Stomach (tissue), 9 donors: Measurements from ENCODE around the gene EIF1AY. TPM values are rescaled to one million over a fixed set of nuclear protein-coding genes. Genes with fewer than 3 reads are reported as not detected.
A peak's percentile ranks its signal among the peaks of the same experiment; 100 is the strongest.

Source experiments
- DNase-seq, 2 donors: peaks; one replicate each; pipeline versions ENCODE4 v3.0.0 to v3.0.0-alpha.2; 2013 to 2019
- H3K27ac ChIP-seq, 5 donors: fragments of 200-600 bp in 4 of 5; sonication (generic) in 4 of 5; one replicate each; pipeline ENCODE4 v1.5.1; 2013 to 2019; ENCODE audit warnings: mild to moderate bottlenecking in 1 of 5, moderate library complexity in 1 of 5
- H3K27me3 ChIP-seq, 3 donors: fragments of 200-600 bp; sonication (generic); one replicate each; pipeline ENCODE4 v1.5.1; 2017 to 2019; ENCODE audit warnings: mixed run types in 1 of 3
- H3K36me3 ChIP-seq, 4 donors: fragments of 200-600 bp; sonication (generic); 1 replicate in 3 of 4; 2 replicates in 1 of 4; pipeline ENCODE4 v1.5.1; 2016 to 2019
- H3K4me1 ChIP-seq, 4 donors: fragments of 200-600 bp; sonication (generic); one replicate each; pipeline ENCODE4 v1.5.1; 2016 to 2019
- H3K4me3 ChIP-seq, 4 donors: fragments of 200-600 bp; sonication (generic) in 3 of 4; one replicate each; pipeline ENCODE4 v1.5.1; 2016 to 2019; ENCODE audit warnings: mild to moderate bottlenecking in 1 of 4
- H3K9me3 ChIP-seq, 4 donors: fragments of 200-600 bp; sonication (generic); one replicate each; pipeline ENCODE4 v1.5.1; 2016 to 2019
- EP300 ChIP-seq: sonication (generic); formaldehyde crosslinking; IDR thresholded peaks from one replicate; pipeline ENCODE4 v1.6.1; 2017; ENCODE audit warnings: antibody characterized with exemption
- POLR2A ChIP-seq, 4 donors: fragments of 450-650 bp; IDR thresholded peaks; one replicate each; pipeline ENCODE4 v1.6.1; 2016; ENCODE audit warnings: antibody characterized with exemption in 4 of 4, control low read depth in 2 of 4, mild to moderate bottlenecking in 1 of 4, moderate library complexity in 1 of 4
- POLR2AphosphoS5 ChIP-seq, 3 donors: sonication (generic); formaldehyde crosslinking; IDR thresholded peaks; one replicate each; pipeline ENCODE4 v1.6.1; 2016; ENCODE audit warnings: antibody characterized with exemption in 3 of 3
- WGBS, 5 donors: extraction: QIAGEN DNeasy Blood & Tissue Kit in 3 of 5; methylation state at CpG; one replicate each; pipeline versions ENCODE4 v1.1.5 to v1.1.7; 2013 to 2018; 5-methylcytosine and 5-hydroxymethylcytosine counted together
- intact Hi-C: fragments of 100-400 bp; cut with DNase I; formaldehyde crosslinking; loops from one replicate; pipeline ENCODE4 v1.15.1; 2023; ENCODE audit warnings: low total_unique reads
- polyA plus RNA-seq, 3 donors: library from polyadenylated mRNA; stranded (reverse); fragments of 200-250 nt; gene quantifications; one replicate each; pipeline ENCODE4 v1.2.3, GENCODE V29; 2013
- total RNA-seq, 5 donors: library from RNA; depleted of rRNA; stranded (reverse); fragments of >200 nt; gene quantifications; one replicate each; pipeline versions ENCODE4 v1.1.0 to v1.2.3, GENCODE V29; 2014 to 2016
- TF ChIP-seq, protein P1 (sequence below), 7 experiments: fragments of 450-650 bp in 4 of 7; fragments of 200-600 bp in 3 of 7; sonication (generic) in 3 of 7; IDR thresholded peaks; one replicate each; pipeline ENCODE4 v1.5.1; 2016 to 2019; ENCODE audit warnings: antibody characterized with exemption in 7 of 7, control low read depth in 2 of 7, mild to moderate bottlenecking in 1 of 7
- donor health status: healthy with polysubstance abuse.
- donor health status: Bipolar disorder and iron deficiency.
- donor health status: healthy.

The EIF1AY gene
- total and polyA plus RNA-seq, 8 donors, result 2.0 to 91.5 (median 24.0) TPM; not detected in 3

DNA sequence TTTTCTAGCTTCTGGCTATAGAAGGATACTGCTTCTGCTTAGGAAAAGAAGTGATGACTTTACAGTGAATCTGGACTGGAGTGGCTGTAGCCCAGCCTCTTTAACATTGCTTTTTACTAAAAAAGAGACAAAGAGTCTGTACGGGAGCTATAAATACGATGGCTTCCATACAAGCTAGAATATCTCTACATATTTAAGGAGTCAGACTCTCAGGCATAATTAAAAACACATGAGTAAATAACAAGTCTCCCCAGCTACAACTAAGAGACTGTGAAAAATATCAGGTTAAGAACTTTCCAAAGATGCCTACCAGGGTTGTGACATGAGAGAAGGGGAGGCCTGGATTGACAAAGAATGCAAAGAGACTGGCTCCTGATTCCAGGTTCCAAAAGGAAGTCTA is 19.8 kb upstream of the EIF1AY start:
- TF ChIP-seq POLR2A (IDR thresholded peaks at IDR 0.05), result no peak
- TF ChIP-seq EP300, result no peak
- TF ChIP-seq, protein P1, sequence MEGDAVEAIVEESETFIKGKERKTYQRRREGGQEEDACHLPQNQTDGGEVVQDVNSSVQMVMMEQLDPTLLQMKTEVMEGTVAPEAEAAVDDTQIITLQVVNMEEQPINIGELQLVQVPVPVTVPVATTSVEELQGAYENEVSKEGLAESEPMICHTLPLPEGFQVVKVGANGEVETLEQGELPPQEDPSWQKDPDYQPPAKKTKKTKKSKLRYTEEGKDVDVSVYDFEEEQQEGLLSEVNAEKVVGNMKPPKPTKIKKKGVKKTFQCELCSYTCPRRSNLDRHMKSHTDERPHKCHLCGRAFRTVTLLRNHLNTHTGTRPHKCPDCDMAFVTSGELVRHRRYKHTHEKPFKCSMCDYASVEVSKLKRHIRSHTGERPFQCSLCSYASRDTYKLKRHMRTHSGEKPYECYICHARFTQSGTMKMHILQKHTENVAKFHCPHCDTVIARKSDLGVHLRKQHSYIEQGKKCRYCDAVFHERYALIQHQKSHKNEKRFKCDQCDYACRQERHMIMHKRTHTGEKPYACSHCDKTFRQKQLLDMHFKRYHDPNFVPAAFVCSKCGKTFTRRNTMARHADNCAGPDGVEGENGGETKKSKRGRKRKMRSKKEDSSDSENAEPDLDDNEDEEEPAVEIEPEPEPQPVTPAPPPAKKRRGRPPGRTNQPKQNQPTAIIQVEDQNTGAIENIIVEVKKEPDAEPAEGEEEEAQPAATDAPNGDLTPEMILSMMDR (IDR thresholded peaks at IDR 0.05), result no peak
- no peak for TF ChIP-seq POLR2AphosphoS5 (IDR thresholded peaks at IDR 0.05)

GRCh38 chrY:20558677-20559076 is 16.9 kb upstream of the EIF1AY start:
- WGBS, 5 donors, result 3 to 14% (median 9%) methylated on average over 2 of the region's 2 CpGs; no CpG with 5 or more reads in 2 of the 5 donors
- Histone ChIP-seq H3K4me3 (no peak overlapping the region), H3K9me3 (no peaks in the 10 kb centered on the region), H3K27ac (no peak overlapping the region), H3K27me3 (no peaks in the 10 kb centered on the region), H3K36me3 (no peaks in the 10 kb centered on the region), H3K4me1 (peaks cover 0 to 12% (median 0%) of the 10 kb centered on the region in 4 donors)
- no peak for DNase-seq
- intact Hi-C loops, result no loop called here
- TF ChIP-seq, protein P1 (IDR thresholded peaks at IDR 0.05), result peak in 2 of 7 experiments; percentile 14 to 19
- TF ChIP-seq POLR2A (IDR thresholded peaks at IDR 0.05) (no peak), EP300 (no peak), POLR2AphosphoS5 (IDR thresholded peaks at IDR 0.05) (no peak)

More for the DNA sequence above, 19.8 kb upstream of the EIF1AY start:
- H3K27me3 ChIP-seq, result no peaks in the 10 kb centered on the region
- DNase-seq, result no peak
- no peaks in the 10 kb centered on the region for H3K9me3 ChIP-seq
- WGBS, 5 donors, result 80 to 94% (median 86%) methylated on average over 2 of the region's 2 CpGs; no CpG with 5 or more reads in 2 of the 5 donors
- H3K4me1 ChIP-seq, result peaks cover 0 to 12% (median 0%) of the 10 kb centered on the region in 4 donors
- no peak overlapping the region for H3K4me3 ChIP-seq
- H3K36me3 ChIP-seq, result no peaks in the 10 kb centered on the region
- intact Hi-C loops, result no loop called here
- H3K27ac ChIP-seq, result no peak overlapping the region

- Histone ChIP-seq H3K27me3 (no peaks in the 10 kb centered on the region), H3K4me1 (peaks cover 0 to 12% (median 0%) of the 10 kb centered on the region in 4 donors), H3K27ac (no peak overlapping the region), H3K9me3 (no peaks in the 10 kb centered on the region), H3K4me3 (no peak overlapping the region), H3K36me3 (no peaks in the 10 kb centered on the region)
- 18 to 60% (median 34%) methylated on average over 1 to 2 of the region's 2 CpGs; no CpG with 5 or more reads in 2 of the 5 donors for WGBS, 5 donors
- intact Hi-C loops, result no loop called here
- no peak for DNase-seq
- no peak for TF ChIP-seq POLR2AphosphoS5 (IDR thresholded peaks at IDR 0.05)
- no peak for TF ChIP-seq POLR2A (IDR thresholded peaks at IDR 0.05)
- TF ChIP-seq, protein P1 (IDR thresholded peaks at IDR 0.05), result no peak
- no peak for TF ChIP-seq EP300
Measured at GRCh38 chrY:20559873-20560512, 15.6 kb upstream of the EIF1AY start.

DNA sequence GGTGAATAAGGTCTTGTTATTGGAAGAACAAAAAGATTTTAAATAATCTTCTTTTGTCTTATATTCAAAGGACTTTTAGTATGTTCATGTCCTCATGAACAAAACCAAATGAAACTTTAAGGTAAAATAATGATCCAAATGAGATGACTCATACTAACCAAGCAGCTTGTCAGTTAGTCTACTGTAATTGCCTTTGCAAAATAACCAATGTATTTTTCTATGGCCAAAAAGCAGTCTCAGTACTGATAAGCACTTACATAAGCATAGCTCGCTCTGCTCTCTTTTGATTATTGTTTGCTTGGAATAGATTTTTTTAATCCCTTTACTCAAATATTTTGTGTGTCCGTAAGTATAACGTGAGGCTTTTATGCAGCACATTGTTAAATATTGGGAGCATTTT is 4.3 kb upstream of the EIF1AY start:
- H3K9me3 ChIP-seq, result no peaks in the 10 kb centered on the region
- peaks cover 0 to 5% (median 0%) of the 10 kb centered on the region in 4 donors for H3K4me1 ChIP-seq
- H3K27me3 ChIP-seq, result no peaks in the 10 kb centered on the region
- no peaks in the 10 kb centered on the region for H3K36me3 ChIP-seq
- H3K27ac ChIP-seq, result no peak overlapping the region
- intact Hi-C loops, result no loop called here
- DNase-seq, result no peak
- no peak for TF ChIP-seq POLR2AphosphoS5 (IDR thresholded peaks at IDR 0.05)
- TF ChIP-seq EP300, result no peak
- TF ChIP-seq, protein P1 (IDR thresholded peaks at IDR 0.05), result no peak
- TF ChIP-seq POLR2A (IDR thresholded peaks at IDR 0.05), result no peak
- no peak overlapping the region for H3K4me3 ChIP-seq
- WGBS, 5 donors, result 34 to 49% (median 43%) methylated on average over 3 of the region's 3 CpGs; no CpG with 5 or more reads in 2 of the 5 donors
